ENCODE measurements around the gene GMDS.

DNA sequence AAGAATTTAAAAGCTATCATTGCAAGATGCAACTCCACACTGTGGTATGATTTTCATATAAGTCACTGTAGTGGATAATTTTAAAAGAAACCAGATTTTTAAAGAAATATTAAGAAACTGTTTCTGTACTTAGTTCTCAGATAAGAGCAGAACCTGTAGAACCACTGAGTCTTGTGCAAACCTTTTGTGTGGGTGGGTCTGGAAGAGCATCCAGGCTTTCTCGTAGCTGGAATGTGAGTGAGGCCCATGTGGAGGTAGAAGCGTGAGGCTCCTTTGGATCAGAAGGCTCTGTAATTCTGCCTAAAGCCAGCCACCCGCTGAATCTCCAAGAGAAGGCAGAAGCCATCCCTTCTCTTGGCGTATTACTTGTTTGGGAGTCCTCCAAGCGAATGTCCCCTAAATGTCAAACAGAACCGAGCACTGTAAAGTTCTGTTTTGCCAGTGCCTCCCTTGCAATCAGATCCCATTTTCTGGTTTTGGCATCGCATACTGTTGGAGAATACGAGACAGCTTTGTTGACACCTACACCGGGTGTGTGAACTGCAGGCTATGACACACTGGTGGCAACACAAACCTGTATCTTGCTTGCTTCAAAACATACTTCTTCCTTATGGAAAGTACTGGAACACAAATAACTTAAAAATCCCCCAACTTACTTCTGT, 447.0 kb downstream of the GMDS start:
- no peak for TF ChIP-seq POLR2A (IDR thresholded peaks at IDR 0.05)
- TF ChIP-seq CTCF (IDR thresholded peaks at IDR 0.05) = no peak
